ENCODE measurements around the gene ARID3B. TPM values are rescaled to one million over a fixed set of nuclear protein-coding genes. Genes with fewer than 3 reads are reported as not detected.

The ARID3B gene
- total and polyA plus RNA-seq, 5 experiments from 2014 or later = 4.0 to 37.8 (median 13.2) TPM

DNA sequence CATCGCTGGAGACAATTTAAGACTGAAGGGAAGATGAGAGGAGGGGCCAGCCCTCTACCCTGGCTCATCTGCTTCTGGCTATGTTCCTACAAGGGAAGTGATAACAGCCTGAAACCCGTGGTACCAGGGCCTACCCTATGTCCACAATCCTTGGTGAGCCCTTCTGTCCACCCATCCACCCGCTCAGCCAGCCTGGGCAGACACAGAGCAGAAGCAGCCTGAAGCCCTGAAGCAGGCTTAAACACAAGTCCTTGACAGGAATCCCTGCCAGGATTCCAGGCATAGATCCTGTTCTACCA lies 90.0 kb downstream of the ARID3B start:
- Mint-ChIP-seq H3K4me3 (no peak overlapping the region), H3K36me3 (peaks cover 0 to 67% (median 19%) of the 10 kb centered on the region in 3 donors), H3K9me3 (no peaks in the 10 kb centered on the region), H3K27me3 (no peaks in the 10 kb centered on the region), H3K27ac (peak overlapping the region in 4 of 10 donors; percentile 11 to 71 (median 52)), H3K4me1 (peaks cover 18 to 44% (median 39%) of the 10 kb centered on the region in 4 donors)
- DNase-seq (no peak), ATAC-seq (no peak)
- POLR2A ChIA-PET = interaction anchor here (0.6 to 10.8 kb wide), 8 partner anchors 10 to 256 kb away, joined by 3 to 193 read pairs (median 4); partner anchors contain the start of gene CLK3

- no peaks in the 10 kb centered on the region for H3K27me3 Mint-ChIP-seq
- DNase-seq (no peak), ATAC-seq (no peak)
- H3K9me3 Mint-ChIP-seq = no peaks in the 10 kb centered on the region
- peak overlapping the region in 4 of 10 donors; percentile 56 to 80 (median 64) for H3K27ac Mint-ChIP-seq
- H3K4me3 Mint-ChIP-seq = no peak overlapping the region
- POLR2A ChIA-PET = interaction anchor here (0.6 to 10.8 kb wide), 8 partner anchors 10 to 257 kb away, joined by 3 to 193 read pairs (median 4); partner anchors contain the start of gene CLK3
- H3K36me3 Mint-ChIP-seq = peaks cover 0 to 67% (median 19%) of the 10 kb centered on the region in 3 donors
- H3K4me1 Mint-ChIP-seq = peaks cover 18 to 42% (median 35%) of the 10 kb centered on the region in 4 donors
Measured at GRCh38 chr15:74631408-74631807, 90.4 kb downstream of the ARID3B start.

DNA sequence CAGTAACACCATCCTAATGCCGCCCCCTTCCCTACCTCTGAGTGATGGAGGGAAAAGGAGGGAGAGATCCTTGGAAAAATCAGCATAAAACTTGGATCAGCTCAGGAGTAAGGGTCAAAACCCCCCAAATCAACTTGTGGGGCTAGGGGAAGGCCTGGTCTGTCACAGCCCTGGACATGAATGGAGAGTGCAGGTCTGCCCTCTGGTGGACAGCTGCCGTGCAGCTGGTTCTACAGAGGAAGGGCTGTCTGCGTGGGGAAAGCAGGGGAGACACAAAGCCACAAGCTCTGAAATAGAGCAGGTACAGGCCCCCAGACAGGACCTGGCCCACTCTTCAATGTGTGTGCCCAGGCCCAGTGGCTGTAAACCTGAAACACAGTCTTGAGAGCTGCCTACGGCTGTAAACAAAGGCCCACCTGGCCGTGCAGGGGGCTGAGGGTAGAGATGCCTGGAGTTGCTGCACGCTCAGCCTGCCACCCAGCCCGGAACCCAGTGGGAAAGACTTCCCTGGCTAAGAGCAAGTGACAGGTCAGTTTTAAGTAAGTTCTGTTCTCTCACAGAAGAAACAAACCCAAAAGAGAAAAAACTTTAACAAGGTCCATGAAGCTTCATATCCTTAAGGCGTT lies 91.0 kb downstream of the ARID3B start:
- H3K9me3 Mint-ChIP-seq = no peaks in the 10 kb centered on the region
- POLR2A ChIA-PET = interaction anchor here (0.6 to 10.8 kb wide), 10 partner anchors 8 to 257 kb away, joined by 3 to 193 read pairs (median 3); partner anchors contain the start of genes CLK3 and ULK3
- DNase-seq (peak; percentile 32 to 77 (median 59)), ATAC-seq (peak; percentile 56 to 66)
- no peaks in the 10 kb centered on the region for H3K27me3 Mint-ChIP-seq
- peaks cover 0 to 72% (median 19%) of the 10 kb centered on the region in 3 donors for H3K36me3 Mint-ChIP-seq
- no peak overlapping the region for H3K4me3 Mint-ChIP-seq
- peak overlapping the region in 7 of 10 donors; percentile 9 to 80 (median 60) for H3K27ac Mint-ChIP-seq
- peaks cover 18 to 35% (median 29%) of the 10 kb centered on the region in 4 donors for H3K4me1 Mint-ChIP-seq

GRCh38 chr15:74632601-74633000 lies 91.6 kb downstream of the ARID3B start:
- DNase-seq = no peak
- no peaks in the 10 kb centered on the region for H3K27me3 Mint-ChIP-seq
- H3K36me3 Mint-ChIP-seq = peaks cover 0 to 74% (median 15%) of the 10 kb centered on the region in 3 donors
- H3K4me3 Mint-ChIP-seq = no peak overlapping the region
- no peaks in the 10 kb centered on the region for H3K9me3 Mint-ChIP-seq
- peak overlapping the region in 2 of 10 donors; percentile 49 to 66 for H3K27ac Mint-ChIP-seq
- no peak for ATAC-seq
- POLR2A ChIA-PET = interaction anchor here (0.7 to 10.8 kb wide), 8 partner anchors 9 to 210 kb away, joined by 3 to 193 read pairs (median 3); partner anchors contain the start of genes CLK3 and ULK3
- H3K4me1 Mint-ChIP-seq = peaks cover 13 to 30% (median 24%) of the 10 kb centered on the region in 4 donors

GRCh38 chr15:74633781-74634180 lies 92.8 kb downstream of the ARID3B start:
- POLR2A ChIA-PET = interaction anchor here (0.8 to 10.8 kb wide), 6 partner anchors 10 to 161 kb away, joined by 3 to 193 read pairs (median 4); partner anchors contain the start of gene CLK3
- H3K4me1 Mint-ChIP-seq = peaks cover 8 to 18% (median 12%) of the 10 kb centered on the region in 4 donors
- no peaks in the 10 kb centered on the region for H3K27me3 Mint-ChIP-seq
- no peaks in the 10 kb centered on the region for H3K9me3 Mint-ChIP-seq
- ATAC-seq = no peak
- peaks cover 0 to 74% (median 6%) of the 10 kb centered on the region in 3 donors for H3K36me3 Mint-ChIP-seq
- no peak overlapping the region for H3K4me3 Mint-ChIP-seq
- no peak for DNase-seq
- peak overlapping the region in 1 of 10 donors; percentile 6 for H3K27ac Mint-ChIP-seq

DNA sequence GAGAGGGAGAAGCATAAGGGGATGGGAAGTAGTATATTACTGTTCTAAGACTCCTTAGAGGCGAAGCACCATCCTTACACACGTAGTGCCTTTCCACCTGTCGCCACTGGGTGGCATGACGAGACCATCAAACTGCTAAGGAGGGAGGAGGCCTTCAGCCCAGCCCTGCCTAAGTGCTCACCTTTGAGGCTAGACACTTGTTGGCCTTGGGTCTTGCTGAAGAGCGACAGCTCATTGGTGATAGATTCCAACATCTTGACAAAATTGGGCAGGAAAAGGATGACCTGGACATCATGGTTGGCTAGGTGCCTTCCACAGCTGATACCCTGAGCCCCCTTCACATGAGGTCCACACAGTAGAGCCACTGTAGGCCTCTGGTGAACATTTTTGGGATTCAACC lies 94.2 kb downstream of the ARID3B start:
- DNase-seq (peak; percentile 50 to 85 (median 66)), ATAC-seq (peak; percentile 84 to 92)
- peaks cover 0 to 75% (median 2%) of the 10 kb centered on the region in 3 donors for H3K36me3 Mint-ChIP-seq
- no peaks in the 10 kb centered on the region for H3K9me3 Mint-ChIP-seq
- no peak overlapping the region for H3K4me3 Mint-ChIP-seq
- POLR2A ChIA-PET = interaction anchor here (0.5 to 6.1 kb wide), 3 partner anchors 9 to 134 kb away, joined by 3 to 39 read pairs (median 3); no protein-coding TSS in a partner anchor
- H3K27ac Mint-ChIP-seq = peak overlapping the region in 3 of 10 donors; percentile 0 to 75 (median 55)
- no peaks in the 10 kb centered on the region for H3K27me3 Mint-ChIP-seq
- peaks cover 7 to 13% (median 9%) of the 10 kb centered on the region in 4 donors for H3K4me1 Mint-ChIP-seq

- ATAC-seq (no peak), DNase-seq (no peak)
- H3K36me3 Mint-ChIP-seq = peaks cover 0 to 83% (median 2%) of the 10 kb centered on the region in 3 donors
- peak overlapping the region in 3 of 10 donors; percentile 8 to 68 (median 11) for H3K27ac Mint-ChIP-seq
- no peaks in the 10 kb centered on the region for H3K27me3 Mint-ChIP-seq
- H3K4me1 Mint-ChIP-seq = peaks cover 3 to 9% (median 7%) of the 10 kb centered on the region in 4 donors
- POLR2A ChIA-PET = interaction anchor here (6.1 kb wide), 1 partner anchor 133 kb away, joined by 39 read pairs; no protein-coding TSS in a partner anchor
- no peaks in the 10 kb centered on the region for H3K9me3 Mint-ChIP-seq
- no peak overlapping the region for H3K4me3 Mint-ChIP-seq
Measured at GRCh38 chr15:74636984-74637383, 96.0 kb downstream of the ARID3B start.

- DNase-seq (no peak), ATAC-seq (no peak)
- Mint-ChIP-seq H3K27me3 (no peaks in the 10 kb centered on the region), H3K9me3 (no peaks in the 10 kb centered on the region), H3K36me3 (peaks cover 0 to 82% (median 0%) of the 10 kb centered on the region in 3 donors), H3K4me3 (peak overlapping the region in 1 of 10 donors; percentile 45), H3K4me1 (peaks cover 3 to 20% (median 11%) of the 10 kb centered on the region in 4 donors), H3K27ac (peak overlapping the region in 3 of 10 donors; percentile 29 to 61 (median 60))
- POLR2A ChIA-PET = interaction anchor here (0.5 to 1.0 kb wide), 4 partner anchors 10 to 155 kb away, joined by 3 to 5 read pairs (median 4); no protein-coding TSS in a partner anchor
Measured at GRCh38 chr15:74641151-74641550, 100.1 kb downstream of the ARID3B start.

- H3K4me1 Mint-ChIP-seq = peaks cover 3 to 26% (median 12%) of the 10 kb centered on the region in 4 donors
- POLR2A ChIA-PET = no interaction called here
- DNase-seq = no peak
Measured at GRCh38 chr15:74642348-74642733, 101.3 kb downstream of the ARID3B start.

DNA sequence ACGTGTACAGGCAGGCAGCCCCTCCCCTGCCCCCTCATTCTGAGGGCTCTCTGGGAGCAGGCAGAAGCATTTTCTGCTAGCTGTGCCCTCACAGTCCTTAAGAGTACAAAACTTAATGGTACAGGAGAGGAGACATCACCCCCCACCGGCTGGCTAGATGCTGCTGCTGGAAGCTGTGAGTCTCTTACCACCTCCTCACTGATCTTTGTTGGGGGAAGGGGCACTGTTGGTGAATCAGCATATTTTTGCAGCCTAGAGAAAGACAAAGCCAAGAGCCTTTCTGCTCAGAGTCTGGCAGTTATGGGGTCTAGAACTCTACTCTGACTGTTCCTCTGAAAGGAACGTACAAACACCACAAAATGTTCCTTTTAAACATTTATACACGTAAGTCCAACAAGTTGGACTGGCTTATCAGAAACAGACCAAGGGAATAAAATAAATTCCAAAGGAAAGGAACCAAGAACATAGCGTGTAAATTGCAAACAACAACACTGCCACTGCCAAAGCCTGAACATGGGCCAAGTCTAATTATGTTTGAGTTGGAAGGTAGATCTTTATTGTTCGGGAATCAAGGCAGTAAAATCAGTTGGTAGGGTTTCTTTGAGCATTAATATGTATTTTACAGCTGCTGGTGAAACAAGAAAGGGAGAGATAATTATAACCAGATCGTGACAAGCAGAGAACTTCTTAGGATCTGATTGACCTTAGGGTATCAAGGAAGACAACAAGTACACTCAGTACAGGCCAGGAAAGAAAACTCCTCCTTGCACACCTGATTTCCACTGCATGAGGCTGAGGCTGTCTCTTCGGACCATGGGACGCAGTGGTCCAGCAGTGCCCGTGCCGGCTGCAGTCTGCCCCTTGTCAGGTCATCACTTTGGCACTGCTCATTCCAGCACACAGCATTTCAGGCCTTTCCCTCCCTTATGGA lies 102.0 kb downstream of the ARID3B start:
- Mint-ChIP-seq H3K4me3 (no peak overlapping the region), H3K27me3 (no peaks in the 10 kb centered on the region)
- POLR2A ChIA-PET = no interaction called here

More at GRCh38 chr15:74642348-74642733, 101.3 kb downstream of the ARID3B start:
- Mint-ChIP-seq H3K27me3 (no peaks in the 10 kb centered on the region), H3K36me3 (peaks cover 0 to 76% (median 0%) of the 10 kb centered on the region in 3 donors), H3K27ac (peak overlapping the region in 5 of 10 donors; percentile 29 to 80 (median 60)), H3K9me3 (no peaks in the 10 kb centered on the region), H3K4me3 (no peak overlapping the region)
- ATAC-seq = no peak

GRCh38 chr15:74643665-74644204 lies 102.7 kb downstream of the ARID3B start:
- POLR2A ChIA-PET = no interaction called here
- H3K27ac Mint-ChIP-seq = peak overlapping the region in 6 of 10 donors; percentile 6 to 68 (median 26)

More for the DNA sequence above, 102.0 kb downstream of the ARID3B start:
- Mint-ChIP-seq H3K9me3 (no peaks in the 10 kb centered on the region), H3K4me1 (peaks cover 3 to 27% (median 11%) of the 10 kb centered on the region in 4 donors), H3K27ac (peak overlapping the region in 6 of 10 donors; percentile 17 to 80 (median 60)), H3K36me3 (peaks cover 0 to 69% (median 0%) of the 10 kb centered on the region in 3 donors)
- no peak for DNase-seq
- no peak for ATAC-seq

More at GRCh38 chr15:74643665-74644204, 102.7 kb downstream of the ARID3B start:
- Mint-ChIP-seq H3K36me3 (peaks cover 0 to 64% (median 0%) of the 10 kb centered on the region in 3 donors), H3K4me1 (peaks cover 3 to 29% (median 13%) of the 10 kb centered on the region in 4 donors), H3K27me3 (no peaks in the 10 kb centered on the region), H3K4me3 (no peak overlapping the region), H3K9me3 (no peaks in the 10 kb centered on the region)
- ATAC-seq (no peak), DNase-seq (no peak)
